Activated CD4-positive, alpha-beta T cell treated with anti-CD3 and anti-CD28 coated beads, Interleukin-2, amount 50 U/mL, for 16 hours (primary cell): ENCODE results near the gene PHF21A.

Experiments
- DNase-seq: peaks from one replicate; pipeline ENCODE4 v3.0.0-alpha.2; 2020

The PHF21A gene

DNA sequence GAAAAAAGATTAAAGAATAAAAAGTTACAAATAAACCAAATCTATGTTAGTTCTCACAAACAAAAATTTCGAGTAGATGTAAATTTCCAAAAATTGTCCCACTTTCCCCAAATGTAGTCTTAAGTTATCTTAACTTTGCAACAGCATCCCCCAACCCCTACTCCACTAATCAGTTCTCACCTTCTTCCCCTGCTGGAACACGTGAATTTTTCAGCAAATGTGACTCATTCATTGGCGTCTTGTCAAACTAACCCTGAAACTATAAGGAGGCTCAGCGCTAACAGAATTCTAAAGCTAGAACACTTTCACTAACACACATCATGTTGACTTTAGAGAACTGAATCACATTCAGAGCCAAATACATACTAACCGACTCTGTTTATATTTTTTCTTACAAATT, 46.1 kb downstream of the PHF21A start:
- peak; percentile 44 for DNase-seq

GRCh38 chr11:46073632-46074031, 47.6 kb downstream of the PHF21A start:
- DNase-seq, result no peak

GRCh38 chr11:46072172-46072964, 48.9 kb downstream of the PHF21A start:
- DNase-seq, result no peak

GRCh38 chr11:46071091-46071490, 50.2 kb downstream of the PHF21A start:
- no peak for DNase-seq

GRCh38 chr11:46069595-46069994, 51.7 kb downstream of the PHF21A start:
- no peak for DNase-seq

GRCh38 chr11:46066335-46066734, 54.9 kb downstream of the PHF21A start:
- DNase-seq, result no peak

DNA sequence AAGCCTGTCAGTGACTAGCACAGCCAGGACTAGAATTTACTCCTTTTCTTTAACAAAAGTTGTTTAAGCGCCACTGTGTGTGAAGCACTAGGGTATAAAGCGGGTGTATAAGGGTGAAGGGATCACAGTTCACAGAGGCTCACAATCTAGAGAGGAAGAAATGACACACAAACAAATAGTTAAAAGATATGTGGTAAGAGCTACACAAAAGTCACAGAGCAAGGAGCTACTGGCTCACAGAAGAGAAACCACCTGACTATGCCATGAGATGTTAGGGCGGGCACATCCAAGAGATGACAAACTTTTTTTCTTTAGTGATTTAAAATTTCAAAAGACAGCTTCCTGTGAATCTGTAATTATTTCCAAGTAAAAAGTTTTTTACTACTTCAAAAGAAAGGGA, 55.6 kb downstream of the PHF21A start:
- DNase-seq, result no peak

GRCh38 chr11:46064221-46064620, 57.0 kb downstream of the PHF21A start:
- no peak for DNase-seq

- DNase-seq, result no peak
These were observed 58.1 kb downstream of the PHF21A start for GRCh38 chr11:46063138-46063537.

GRCh38 chr11:46060013-46060412, 61.2 kb downstream of the PHF21A start:
- DNase-seq, result no peak

DNA sequence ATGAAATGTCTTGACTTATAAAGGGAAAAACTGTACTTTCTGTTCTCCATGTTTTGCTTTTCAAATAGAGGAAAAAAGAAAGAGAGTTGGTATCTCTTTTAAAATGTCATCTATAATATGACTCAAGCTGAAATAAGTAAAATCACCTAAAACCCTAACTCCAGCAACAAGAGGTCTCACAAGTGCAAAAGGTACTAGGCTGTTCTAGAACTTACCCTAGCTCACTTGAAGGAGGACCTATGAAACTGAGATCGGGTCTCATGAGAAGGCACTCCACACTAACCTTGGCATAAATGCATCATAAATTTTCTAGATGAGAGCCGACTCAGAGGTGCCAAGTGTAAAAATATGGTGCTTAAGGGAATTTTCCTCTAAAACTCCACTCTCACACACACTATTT, 63.8 kb downstream of the PHF21A start:
- DNase-seq, result no peak

DNA sequence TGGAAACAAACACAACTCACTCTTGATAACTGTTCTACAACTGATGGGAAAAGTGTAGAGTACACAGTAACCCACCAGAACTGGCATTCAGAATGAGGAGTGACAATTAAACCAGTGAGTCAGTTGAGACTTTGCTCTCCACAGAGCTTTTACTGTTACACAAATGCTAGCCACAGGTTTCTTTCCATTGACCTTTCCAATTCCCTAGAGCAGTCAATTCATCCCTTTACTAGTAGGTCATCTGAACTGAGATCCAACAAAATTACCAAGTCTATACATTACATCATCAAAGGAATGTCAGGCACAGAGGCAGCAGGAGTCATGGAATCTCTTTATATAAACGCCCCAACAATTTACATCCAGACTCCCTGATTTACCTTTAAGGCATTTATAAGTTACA, 65.9 kb downstream of the PHF21A start:
- DNase-seq, result no peak

GRCh38 chr11:46051102-46051501, 70.2 kb downstream of the PHF21A start:
- no peak for DNase-seq

DNA sequence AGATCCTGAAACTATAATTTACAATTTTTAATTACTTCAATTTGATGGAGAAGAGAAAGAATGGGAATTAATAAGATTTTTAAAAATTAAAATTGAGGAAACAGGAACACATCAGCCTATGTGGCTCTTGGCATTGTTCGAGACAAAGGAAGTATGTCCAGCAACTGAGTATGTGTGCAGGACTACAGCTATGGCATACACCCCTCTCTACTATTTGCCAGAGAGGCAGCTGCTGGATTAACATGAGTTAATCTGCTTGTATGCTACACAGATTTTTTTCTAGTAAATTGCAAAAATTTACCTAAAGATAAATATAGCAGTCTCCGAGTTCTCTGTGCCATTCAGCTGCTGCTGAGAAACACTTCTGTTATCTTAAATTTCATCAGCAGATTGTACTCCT, 70.6 kb downstream of the PHF21A start:
- DNase-seq, result no peak

- no peak for DNase-seq
These were observed 71.2 kb downstream of the PHF21A start for GRCh38 chr11:46050003-46050461.

DNA sequence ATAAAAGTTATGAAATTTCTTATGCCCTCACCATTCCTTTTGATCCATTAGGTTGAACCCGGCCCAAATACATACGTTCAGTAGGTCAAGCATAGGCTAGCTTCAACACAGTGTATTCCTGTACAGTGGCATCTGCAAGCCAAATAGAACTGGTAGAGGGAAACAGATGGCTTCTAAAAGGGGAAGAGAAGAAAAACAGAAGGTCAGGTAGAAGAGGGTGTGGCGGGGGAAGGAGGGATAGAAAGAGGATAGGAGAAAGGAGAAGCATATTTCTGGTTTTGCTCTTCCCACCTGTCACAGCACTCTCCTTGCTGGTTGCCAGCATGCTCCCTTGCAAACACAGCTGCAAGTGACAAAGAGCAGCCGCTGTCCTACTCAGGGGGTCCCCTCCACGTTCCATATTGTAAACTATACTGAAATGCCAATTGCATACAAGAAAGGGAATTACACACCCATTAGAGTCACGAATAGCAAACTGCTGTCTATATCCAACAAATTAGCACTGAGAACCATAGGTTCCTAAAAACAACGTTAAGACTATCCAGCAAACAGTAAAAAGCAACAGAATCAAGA, 71.8 kb downstream of the PHF21A start:
- no peak for DNase-seq

DNA sequence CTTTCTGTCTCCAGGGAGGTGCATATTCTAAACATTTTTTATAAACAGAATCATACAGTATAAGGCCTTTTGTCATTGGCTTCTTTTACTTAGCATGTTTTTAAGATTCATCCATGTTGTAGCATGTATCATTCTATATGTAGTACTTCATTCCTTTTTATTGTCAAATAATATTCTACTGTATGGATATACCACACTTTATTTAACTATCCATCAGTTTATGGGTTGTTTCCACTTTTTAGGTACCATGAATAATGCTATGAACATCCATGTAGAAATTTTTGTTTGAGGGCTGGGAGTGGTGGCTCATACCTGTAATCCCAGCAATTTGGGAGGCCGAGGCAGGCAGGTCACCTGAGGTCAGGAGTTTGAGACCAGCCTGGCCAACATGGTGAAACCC, 73.1 kb downstream of the PHF21A start:
- DNase-seq, result no peak

- DNase-seq, result no peak
These were observed 73.7 kb downstream of the PHF21A start for GRCh38 chr11:46047520-46047919.

DNA sequence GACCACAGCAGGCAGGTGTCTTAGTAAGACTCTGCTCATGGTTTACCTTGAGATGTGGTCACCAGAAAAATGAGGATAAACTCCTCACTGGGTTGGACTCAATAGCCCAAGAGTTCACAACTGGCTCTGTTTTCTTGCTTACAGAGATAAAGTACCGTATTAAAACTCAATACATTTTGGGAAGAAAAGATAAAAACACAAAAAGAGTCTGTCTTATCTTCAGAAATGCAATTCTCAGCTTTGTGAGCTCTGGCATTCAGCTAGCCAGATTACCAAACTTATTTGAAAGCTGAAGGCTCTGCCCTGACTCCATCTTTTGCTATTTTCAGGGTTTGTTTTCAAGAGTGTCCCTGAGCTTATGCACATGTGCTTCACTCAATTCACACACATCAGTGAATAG, 75.4 kb downstream of the PHF21A start:
- DNase-seq, result no peak

DNA sequence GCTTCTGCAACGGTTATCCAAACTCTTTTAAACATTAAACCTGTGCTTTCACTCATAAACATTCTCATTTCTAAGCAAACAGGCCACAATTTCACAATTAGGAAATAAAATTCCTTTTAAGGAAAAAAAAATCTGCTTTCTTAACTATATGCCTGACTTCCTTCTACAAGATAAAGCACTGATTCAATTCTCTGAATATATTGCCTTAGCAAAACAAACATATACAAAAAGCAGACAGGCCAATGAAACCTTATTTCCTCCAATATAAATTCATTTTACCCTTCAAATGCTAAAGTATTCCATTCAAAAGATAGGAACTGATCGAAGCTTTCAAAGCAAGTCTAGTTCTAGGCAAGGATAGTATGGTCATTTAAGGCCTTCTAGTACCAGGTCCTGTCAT, 76.7 kb downstream of the PHF21A start:
- DNase-seq, result no peak

GRCh38 chr11:46039990-46040389, 81.3 kb downstream of the PHF21A start:
- DNase-seq, result no peak

DNA sequence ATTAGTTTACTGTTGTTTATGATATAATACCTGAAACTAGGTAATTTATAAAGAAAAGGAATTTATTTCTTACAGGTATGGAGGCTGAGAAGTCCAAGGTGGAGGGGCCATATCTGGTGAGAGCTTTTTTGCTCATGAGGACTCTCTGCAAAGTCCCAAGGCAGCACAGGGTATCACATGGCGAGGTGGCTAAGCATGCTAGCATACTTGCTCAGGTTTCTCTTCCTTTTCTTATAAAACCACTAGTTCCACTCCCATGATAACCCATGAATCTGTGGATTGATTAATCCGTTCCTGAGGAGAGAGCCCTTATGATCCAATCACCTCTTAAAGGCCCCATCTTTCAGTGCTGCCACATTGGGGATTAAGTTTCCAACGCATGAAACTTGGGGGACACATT, 82.7 kb downstream of the PHF21A start:
- no peak for DNase-seq

GRCh38 chr11:46036969-46037368, 84.3 kb downstream of the PHF21A start:
- DNase-seq, result no peak

DNA sequence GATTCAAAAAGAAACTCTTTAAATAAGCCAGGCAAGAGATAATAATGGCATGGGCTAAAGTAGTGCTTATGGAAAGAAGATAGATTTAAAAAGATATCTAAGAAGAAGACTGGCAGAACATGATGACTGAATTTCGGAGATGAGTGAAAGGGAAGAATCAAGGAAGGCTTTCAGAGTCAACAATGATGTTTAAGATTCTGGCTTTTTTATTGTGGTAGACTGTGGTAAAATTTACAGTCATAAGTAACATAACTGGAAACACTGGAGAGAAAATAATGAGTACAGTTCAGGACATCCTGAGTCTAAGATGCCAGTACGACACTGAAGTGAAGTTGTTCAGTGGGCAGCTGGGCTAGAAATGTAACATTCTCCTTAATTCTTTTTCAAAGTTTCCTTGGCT, 85.2 kb downstream of the PHF21A start:
- DNase-seq, result peak; percentile 8

- DNase-seq, result no peak
These were observed 87.2 kb downstream of the PHF21A start for GRCh38 chr11:46034041-46034440.
